Raji (cell line): ENCODE measurements around the gene METRNL.

Source experiments
- POLR2A ChIP-seq: IDR thresholded peaks from 2 replicates; pipeline ENCODE4 v1.6.1; 2011; ENCODE audit warnings: low read depth, low read length, control low read depth; ENCODE audit not compliant: insufficient read depth

The METRNL gene

GRCh38 chr17:83121921-83122820, 42.8 kb downstream of the METRNL start:
- no peak for TF ChIP-seq POLR2A

- no peak for TF ChIP-seq POLR2A
These were observed 43.4 kb downstream of the METRNL start for GRCh38 chr17:83122834-83123233.

- TF ChIP-seq POLR2A = no peak
These were observed 44.7 kb downstream of the METRNL start for GRCh38 chr17:83123896-83124801.

- no peak for TF ChIP-seq POLR2A
These were observed 45.6 kb downstream of the METRNL start for GRCh38 chr17:83124871-83125514.

GRCh38 chr17:83125515-83126274, 46.3 kb downstream of the METRNL start:
- no peak for TF ChIP-seq POLR2A

GRCh38 chr17:83126275-83126811, 46.9 kb downstream of the METRNL start:
- no peak for TF ChIP-seq POLR2A

GRCh38 chr17:83127431-83128160, 48.2 kb downstream of the METRNL start:
- TF ChIP-seq POLR2A = no peak

GRCh38 chr17:83128306-83129240, 49.2 kb downstream of the METRNL start:
- TF ChIP-seq POLR2A = no peak

GRCh38 chr17:83129676-83130075, 50.3 kb downstream of the METRNL start:
- TF ChIP-seq POLR2A = no peak

- no peak for TF ChIP-seq POLR2A
These were observed 52.1 kb downstream of the METRNL start for GRCh38 chr17:83131401-83132011.

GRCh38 chr17:83132251-83133081, 53.1 kb downstream of the METRNL start:
- TF ChIP-seq POLR2A = no peak
